ENCODE measurements around the gene PTPRD.

PTPRD gene

DNA sequence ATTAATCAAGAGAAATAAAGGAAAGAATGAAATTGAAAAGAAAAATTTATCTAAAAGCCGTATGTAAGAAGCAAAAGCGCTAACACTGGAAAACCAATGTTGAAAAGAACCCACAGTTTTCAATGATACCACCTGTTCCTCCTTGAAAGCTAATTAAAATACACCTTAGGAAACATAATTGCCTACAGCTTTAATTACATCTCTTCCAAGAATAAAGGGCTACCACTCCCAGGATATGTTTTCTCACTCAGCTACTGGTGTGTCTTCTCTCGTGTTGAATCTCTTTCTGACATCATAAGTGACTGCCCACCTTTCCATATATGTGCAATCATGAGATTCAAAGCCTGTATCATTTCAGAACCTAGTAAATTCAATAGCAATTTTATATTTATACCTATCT, 1932.6 kb downstream of the PTPRD start:
- no peak for DNase-seq (ENCODE audit: low read depth)

DNA sequence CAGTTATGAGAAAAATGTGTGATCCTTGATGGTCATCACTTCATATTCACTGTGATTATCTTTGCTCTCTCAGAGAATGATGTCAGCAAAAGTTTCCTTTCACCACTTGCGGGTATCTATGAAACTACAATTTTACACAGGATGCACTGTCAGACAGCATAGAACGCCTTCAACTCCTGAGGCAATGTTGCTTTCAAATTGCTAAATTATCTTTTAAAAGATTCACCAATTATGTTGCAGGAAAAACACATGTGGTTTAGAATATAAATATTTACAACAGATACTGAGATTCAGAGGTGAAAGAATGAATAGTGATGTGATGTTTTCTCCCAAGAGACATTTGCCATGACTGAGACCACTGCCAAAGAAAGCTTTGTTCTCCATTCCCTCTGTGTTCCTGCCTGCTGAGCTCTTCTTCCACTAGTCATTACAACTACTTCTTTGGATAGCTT, 1933.4 kb downstream of the PTPRD start:
- no peak for DNase-seq (ENCODE audit: low read depth)

GRCh38 chr9:8677741-8678140, 1935.1 kb downstream of the PTPRD start:
- DNase-seq (ENCODE audit: low read depth) = no peak

GRCh38 chr9:8674536-8674935, 1938.3 kb downstream of the PTPRD start:
- no peak for DNase-seq (ENCODE audit: low read depth)

GRCh38 chr9:8673830-8674229, 1939.0 kb downstream of the PTPRD start:
- no peak for DNase-seq (ENCODE audit: low read depth)

- no peak for DNase-seq (ENCODE audit: low read depth)
These were observed 1942.1 kb downstream of the PTPRD start for GRCh38 chr9:8670751-8671150.

DNA sequence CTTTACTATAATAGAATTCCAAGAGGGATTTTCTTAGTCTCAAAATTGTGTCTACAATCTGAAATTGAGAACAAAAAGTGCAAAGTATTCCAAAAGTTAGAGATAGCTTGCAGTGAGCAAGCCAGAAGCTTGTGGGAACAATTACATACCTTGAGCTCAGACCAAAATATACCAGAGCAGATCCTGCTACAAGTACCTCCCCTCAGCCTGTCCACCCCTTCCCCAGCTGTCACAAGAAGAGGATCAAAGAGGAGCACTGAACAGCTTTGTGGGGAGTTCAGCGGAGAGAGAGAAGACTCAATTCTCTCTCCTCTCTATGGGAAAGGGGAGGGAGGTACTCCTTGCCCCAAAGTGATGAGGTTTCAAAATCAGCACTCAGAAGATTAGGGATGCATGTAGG, 1944.1 kb downstream of the PTPRD start:
- DNase-seq (ENCODE audit: low read depth) = no peak

- DNase-seq (ENCODE audit: low read depth) = no peak
These were observed 1944.6 kb downstream of the PTPRD start for GRCh38 chr9:8668231-8668630.

- no peak for DNase-seq (ENCODE audit: low read depth)
These were observed 1946.7 kb downstream of the PTPRD start for GRCh38 chr9:8666060-8666459.

GRCh38 chr9:8660383-8660782, 1952.4 kb downstream of the PTPRD start:
- no peak for DNase-seq (ENCODE audit: low read depth)

DNA sequence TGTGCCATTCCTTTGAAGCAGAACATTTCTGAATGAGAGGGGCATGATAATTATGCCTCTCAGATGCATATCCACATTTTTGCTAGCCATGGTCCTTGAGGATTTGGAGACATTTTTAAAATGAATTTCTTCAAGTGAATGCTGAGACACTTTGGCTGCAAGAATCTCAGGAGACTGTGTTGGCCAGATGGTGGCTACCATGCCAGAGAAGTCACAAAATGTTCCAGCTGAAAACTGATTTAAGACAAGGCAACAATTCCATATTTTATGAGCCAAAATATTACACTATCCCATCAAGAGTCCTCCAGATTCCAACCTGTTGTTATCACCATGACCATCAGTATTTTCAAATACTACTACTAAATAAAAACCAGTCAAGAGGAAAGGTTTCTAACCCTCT, 1953.7 kb downstream of the PTPRD start:
- no peak for DNase-seq (ENCODE audit: low read depth)

DNA sequence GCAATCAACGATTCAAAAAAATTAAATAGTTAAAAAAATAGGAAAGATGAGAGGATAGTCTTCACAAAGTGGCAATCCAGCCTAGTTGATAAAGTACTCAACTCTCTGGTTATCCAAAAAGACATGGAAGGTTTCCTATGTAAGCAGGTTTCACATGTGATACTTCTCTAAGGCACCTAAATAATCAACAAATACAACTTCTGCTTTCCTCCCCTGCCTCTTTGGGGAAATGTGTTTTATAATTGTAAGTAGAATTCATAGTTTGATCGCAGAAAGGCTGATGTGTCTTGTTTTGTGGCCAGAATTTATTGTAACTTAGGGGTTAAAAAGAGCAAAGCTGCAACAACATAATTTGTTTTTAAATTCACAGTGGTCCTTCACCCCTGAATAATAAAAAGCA, 1957.7 kb downstream of the PTPRD start:
- no peak for DNase-seq (ENCODE audit: low read depth)

DNA sequence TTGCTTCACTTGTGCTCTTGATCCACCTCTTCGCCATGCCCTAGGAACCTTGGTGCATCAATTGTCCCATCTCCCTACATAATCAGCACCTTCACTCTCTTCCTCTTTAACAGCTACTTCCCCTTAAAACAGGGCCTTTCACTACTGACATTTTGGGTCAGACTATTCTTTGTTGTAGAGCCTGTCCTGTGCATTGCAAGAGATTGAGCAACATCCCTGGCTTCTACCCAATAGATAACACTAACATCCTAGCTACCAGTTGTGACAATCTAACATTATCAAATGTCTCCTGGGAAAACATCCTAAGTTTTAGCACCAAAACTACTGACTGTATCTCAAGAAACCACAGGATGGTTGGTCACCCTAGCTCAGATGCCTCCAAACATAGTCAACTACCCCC, 1958.9 kb downstream of the PTPRD start:
- no peak for DNase-seq (ENCODE audit: low read depth)

- DNase-seq (ENCODE audit: low read depth) = no peak
These were observed 1959.7 kb downstream of the PTPRD start for GRCh38 chr9:8653111-8653510.

DNA sequence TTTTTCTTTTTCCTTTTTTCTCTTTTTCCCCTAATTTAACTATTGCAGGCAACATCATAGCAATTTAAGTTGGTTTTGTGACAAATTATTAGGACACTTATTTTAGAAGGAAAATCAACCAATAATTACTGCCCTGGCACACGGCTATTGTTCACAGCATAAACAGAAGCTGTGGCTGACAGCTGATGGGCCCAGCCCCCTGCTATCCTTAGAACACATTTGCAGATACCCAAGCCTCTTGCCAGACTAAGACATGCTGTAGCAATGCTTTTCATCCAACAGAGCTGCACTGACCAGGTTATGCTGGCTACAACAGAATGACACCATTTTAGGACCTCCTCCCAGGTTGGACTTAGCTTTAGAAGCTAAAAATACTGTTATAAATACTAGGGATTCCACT, 1960.5 kb downstream of the PTPRD start:
- DNase-seq (ENCODE audit: low read depth) = no peak

- no peak for DNase-seq (ENCODE audit: low read depth)
These were observed 1961.0 kb downstream of the PTPRD start for GRCh38 chr9:8651846-8652215.

- DNase-seq (ENCODE audit: low read depth) = no peak
These were observed 1961.5 kb downstream of the PTPRD start for GRCh38 chr9:8651070-8651845.

DNA sequence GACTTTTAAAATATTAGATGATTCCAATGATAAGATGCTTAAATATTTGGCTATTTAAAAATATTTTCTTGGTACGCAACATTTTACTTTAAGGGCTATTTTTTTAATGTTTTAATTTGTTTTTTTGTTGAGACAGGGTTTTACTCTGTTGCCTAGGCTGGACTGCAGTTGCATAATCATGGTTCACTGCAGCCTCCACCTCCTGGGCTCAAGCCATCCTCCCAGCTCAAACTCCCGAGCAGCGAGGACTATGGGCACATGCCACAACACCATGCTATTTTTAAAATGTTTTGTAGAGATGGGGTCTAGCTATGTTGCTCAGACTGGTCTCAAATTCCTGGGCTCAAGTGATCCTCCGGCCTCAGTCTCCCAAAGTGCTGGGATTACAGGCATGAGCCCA, 1963.0 kb downstream of the PTPRD start:
- no peak for DNase-seq (ENCODE audit: low read depth)

GRCh38 chr9:8649160-8649559, 1963.6 kb downstream of the PTPRD start:
- no peak for DNase-seq (ENCODE audit: low read depth)

DNA sequence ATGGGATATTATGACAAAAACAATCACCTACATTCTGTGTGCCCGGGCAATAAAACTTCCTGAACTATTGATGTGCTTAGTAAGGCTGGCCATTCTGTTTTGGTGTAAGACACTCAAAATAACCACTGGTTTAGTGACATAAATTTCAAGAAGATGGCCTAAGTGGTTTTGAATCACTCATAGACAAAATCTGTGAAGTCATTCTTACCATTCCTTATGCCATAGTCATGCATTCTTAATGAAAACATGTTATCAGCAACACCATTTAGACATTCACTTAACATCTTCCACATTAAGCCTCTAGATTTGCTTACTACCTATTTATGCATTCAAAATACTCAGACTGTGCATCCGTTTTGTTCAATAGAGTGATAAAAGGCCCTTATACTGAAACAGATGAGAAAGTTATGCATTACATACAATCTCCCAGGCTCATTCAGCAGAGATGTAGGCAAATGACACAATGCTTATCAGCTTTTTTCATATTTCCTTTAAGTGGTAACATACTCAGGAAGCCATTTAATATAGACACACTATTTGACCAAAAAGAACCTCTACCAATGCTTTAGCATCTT, 1964.4 kb downstream of the PTPRD start:
- no peak for DNase-seq (ENCODE audit: low read depth)

DNA sequence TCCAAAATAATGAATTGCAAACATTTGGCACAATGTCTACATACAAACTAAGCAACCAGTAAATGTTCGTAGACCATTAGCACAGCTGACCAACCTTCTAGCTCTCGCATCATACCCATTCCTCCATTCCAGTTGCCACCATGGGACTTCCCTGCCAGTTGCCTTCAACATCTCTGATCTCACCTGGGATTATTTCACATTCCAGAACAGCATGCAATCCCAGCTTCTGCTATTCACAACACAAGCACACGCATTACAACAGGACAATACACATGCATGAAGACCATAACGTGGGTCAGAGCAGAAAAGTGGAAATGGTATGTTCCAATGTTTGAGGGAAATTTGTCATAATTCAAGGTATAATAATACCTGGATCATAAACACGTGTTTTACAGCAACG, 1965.0 kb downstream of the PTPRD start:
- DNase-seq (ENCODE audit: low read depth) = no peak

DNA sequence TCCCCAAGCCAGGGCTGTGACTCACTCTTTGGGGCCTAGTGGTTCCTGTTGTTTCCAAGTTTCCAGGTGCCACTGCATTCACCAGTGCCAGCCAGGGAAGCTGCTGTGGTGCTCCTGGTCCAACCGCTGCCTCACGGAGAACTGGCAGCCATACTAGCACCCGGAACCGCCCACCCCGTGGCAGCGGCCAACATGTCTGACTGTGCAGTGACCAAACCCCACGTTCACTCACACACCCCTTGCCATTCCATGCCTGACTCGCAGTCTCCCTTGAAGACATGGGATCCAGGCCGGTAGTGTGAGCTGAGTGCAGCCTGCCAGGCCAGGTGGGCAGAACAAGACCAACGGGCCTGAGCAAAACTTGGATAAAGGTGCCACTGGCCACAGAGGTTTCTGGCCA, 1968.2 kb downstream of the PTPRD start:
- DNase-seq (ENCODE audit: low read depth) = no peak

DNA sequence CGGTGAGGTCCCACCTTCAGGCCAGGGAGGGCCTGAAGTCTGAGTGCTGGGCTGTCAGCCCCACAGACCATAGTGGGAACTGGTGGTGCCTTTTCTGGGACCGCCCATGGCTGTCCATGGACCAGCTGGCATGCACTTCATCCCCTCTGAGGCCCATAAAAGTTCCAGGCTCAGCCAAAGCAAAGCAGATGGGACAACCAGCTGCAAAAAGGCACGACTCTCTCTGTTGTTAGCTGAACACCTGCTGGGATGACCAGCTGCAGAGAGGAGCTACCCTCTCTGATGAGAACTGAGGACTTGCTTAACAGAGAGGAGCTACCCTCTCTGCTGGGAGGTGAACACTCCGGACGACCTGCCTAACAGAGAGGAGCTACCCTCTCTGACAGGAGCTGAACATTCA, 1968.9 kb downstream of the PTPRD start:
- DNase-seq (ENCODE audit: low read depth) = no peak

- no peak for DNase-seq (ENCODE audit: low read depth)
These were observed 1969.3 kb downstream of the PTPRD start for GRCh38 chr9:8643464-8643863.
